ENCODE data around the gene BRINP1.

DNA sequence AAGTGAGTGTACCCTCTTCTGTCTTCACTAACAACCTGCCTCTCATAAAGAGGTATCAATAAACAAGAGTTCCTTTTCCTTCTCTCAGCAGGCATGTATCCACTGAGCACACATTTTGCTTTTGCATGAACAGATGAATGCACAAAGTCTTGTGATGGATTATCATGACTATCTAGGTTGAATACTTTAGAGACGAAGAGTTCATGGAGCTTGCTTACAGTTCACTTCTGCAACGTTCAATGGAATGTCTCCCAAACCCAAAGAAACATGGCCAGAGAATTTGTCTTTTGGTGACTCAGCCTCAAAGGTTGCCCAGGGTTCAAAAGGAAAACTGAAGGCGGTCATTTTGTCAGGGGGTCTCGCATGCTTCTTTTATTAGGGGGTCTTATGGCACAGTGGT, 55.4 kb downstream of the BRINP1 start:
- TF ChIP-seq, protein P1, sequence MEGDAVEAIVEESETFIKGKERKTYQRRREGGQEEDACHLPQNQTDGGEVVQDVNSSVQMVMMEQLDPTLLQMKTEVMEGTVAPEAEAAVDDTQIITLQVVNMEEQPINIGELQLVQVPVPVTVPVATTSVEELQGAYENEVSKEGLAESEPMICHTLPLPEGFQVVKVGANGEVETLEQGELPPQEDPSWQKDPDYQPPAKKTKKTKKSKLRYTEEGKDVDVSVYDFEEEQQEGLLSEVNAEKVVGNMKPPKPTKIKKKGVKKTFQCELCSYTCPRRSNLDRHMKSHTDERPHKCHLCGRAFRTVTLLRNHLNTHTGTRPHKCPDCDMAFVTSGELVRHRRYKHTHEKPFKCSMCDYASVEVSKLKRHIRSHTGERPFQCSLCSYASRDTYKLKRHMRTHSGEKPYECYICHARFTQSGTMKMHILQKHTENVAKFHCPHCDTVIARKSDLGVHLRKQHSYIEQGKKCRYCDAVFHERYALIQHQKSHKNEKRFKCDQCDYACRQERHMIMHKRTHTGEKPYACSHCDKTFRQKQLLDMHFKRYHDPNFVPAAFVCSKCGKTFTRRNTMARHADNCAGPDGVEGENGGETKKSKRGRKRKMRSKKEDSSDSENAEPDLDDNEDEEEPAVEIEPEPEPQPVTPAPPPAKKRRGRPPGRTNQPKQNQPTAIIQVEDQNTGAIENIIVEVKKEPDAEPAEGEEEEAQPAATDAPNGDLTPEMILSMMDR (IDR thresholded peaks at IDR 0.05): no peak
- no peak for TF ChIP-seq POLR2A (IDR thresholded peaks at IDR 0.05)
